ENCODE measurements around the gene IL3.

IL3 gene

DNA sequence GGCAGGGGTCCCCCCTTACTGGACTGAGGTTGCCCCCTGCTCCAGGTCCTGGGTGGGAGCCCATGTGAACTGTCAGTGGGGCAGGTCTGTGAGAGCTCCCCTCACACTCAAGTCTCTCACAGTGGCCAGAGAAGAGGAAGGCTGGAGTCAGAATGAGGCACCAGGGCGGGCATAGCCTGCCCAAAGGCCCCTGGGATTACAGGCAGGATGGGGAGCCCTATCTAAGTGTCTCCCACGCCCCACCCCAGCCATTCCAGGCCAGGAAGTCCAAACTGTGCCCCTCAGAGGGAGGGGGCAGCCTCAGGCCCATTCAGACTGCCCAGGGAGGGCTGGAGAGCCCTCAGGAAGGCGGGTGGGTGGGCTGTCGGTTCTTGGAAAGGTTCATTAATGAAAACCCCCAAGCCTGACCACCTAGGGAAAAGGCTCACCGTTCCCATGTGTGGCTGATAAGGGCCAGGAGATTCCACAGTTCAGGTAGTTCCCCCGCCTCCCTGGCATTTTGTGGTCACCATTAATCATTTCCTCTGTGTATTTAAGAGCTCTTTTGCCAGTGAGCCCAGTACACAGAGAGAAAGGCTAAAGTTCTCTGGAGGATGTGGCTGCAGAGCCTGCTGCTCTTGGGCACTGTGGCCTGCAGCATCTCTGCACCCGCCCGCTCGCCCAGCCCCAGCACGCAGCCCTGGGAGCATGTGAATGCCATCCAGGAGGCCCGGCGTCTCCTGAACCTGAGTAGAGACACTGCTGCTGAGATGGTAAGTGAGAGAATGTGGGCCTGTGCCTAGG lies 13.0 kb downstream of the IL3 start, which contains the start of gene CSF2:
Gene CSF2 (plus strand): TSS at position 559 of the 783 bp plus-strand sequence. CDS start 35 bp downstream, at position 594.
- no peak for DNase-seq (ENCODE audit: low read depth)

DNA sequence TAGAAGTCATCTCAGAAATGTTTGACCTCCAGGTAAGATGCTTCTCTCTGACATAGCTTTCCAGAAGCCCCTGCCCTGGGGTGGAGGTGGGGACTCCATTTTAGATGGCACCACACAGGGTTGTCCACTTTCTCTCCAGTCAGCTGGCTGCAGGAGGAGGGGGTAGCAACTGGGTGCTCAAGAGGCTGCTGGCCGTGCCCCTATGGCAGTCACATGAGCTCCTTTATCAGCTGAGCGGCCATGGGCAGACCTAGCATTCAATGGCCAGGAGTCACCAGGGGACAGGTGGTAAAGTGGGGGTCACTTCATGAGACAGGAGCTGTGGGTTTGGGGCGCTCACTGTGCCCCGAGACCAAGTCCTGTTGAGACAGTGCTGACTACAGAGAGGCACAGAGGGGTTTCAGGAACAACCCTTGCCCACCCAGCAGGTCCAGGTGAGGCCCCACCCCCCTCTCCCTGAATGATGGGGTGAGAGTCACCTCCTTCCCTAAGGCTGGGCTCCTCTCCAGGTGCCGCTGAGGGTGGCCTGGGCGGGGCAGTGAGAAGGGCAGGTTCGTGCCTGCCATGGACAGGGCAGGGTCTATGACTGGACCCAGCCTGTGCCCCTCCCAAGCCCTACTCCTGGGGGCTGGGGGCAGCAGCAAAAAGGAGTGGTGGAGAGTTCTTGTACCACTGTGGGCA lies 13.8 kb downstream of the IL3 start:
- no peak for DNase-seq (ENCODE audit: low read depth)

DNA sequence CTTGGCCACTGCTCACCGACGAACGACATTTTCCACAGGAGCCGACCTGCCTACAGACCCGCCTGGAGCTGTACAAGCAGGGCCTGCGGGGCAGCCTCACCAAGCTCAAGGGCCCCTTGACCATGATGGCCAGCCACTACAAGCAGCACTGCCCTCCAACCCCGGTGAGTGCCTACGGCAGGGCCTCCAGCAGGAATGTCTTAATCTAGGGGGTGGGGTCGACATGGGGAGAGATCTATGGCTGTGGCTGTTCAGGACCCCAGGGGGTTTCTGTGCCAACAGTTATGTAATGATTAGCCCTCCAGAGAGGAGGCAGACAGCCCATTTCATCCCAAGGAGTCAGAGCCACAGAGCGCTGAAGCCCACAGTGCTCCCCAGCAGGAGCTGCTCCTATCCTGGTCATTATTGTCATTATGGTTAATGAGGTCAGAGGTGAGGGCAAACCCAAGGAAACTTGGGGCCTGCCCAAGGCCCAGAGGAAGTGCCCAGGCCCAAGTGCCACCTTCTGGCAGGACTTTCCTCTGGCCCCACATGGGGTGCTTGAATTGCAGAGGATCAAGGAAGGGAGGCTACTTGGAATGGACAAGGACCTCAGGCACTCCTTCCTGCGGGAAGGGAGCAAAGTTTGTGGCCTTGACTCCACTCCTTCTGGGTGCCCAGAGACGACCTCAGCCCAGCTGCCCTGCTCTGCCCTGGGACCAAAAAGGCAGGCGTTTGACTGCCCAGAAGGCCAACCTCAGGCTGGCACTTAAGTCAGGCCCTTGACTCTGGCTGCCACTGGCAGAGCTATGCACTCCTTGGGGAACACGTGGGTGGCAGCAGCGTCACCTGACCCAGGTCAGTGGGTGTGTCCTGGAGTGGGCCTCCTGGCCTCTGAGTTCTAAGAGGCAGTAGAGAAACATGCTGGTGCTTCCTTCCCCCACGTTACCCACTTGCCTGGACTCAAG lies 14.6 kb downstream of the IL3 start:
- no peak for DNase-seq (ENCODE audit: low read depth)

DNA sequence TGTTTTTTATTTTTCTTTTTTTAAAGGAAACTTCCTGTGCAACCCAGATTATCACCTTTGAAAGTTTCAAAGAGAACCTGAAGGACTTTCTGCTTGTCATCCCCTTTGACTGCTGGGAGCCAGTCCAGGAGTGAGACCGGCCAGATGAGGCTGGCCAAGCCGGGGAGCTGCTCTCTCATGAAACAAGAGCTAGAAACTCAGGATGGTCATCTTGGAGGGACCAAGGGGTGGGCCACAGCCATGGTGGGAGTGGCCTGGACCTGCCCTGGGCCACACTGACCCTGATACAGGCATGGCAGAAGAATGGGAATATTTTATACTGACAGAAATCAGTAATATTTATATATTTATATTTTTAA lies 15.2 kb downstream of the IL3 start:
- DNase-seq (ENCODE audit: low read depth): no peak

DNA sequence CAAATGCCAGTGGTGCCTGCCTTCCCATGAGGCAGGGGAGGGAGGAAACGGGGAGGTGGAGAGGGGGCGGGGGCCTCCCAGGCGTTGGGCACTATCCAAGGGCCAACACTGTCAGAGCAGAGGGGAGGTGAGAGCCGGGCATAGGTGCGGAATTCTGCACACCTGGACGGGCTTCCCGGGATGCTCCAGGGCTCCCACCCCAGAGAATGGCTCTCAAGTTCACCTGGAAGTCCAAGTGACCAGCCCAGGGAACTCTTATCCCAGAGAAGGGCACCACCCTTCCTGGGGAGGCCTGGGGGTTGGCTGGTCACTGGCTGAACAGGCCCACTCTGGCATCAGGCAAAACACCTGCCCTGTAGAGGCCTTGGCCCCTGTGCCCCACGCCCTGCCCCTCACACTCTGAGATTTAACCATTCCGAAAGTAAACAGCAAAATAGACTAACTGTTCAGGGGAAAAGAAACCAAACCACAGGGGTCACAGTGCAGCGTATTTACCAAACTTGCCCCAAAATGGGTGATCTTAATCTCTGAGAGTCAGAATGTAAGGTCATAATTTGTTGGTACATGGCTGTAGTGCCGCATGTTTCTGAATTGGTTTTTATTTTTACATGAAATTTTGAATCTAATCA lies 15.9 kb downstream of the IL3 start:
- no peak for DNase-seq (ENCODE audit: low read depth)

DNA sequence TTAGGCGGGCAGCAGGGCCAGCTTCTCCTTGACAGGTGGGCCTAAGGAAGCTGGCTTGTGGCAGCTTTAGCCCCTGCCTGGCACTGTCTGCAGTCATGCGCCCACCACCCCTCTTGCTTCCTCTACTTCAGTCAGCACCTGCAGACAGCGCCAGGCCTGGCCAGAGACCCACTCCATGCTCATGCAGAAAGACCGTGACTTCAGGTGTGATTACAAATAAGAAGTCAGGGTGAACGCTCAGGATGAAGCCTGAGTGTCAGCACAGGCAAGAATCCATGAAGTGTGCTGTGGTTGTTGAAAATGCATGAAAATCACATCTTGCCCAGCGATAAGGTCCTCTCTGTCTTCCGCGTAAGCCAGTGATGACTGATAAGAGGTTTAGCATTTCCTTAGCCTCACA lies 16.5 kb downstream of the IL3 start:
- DNase-seq (ENCODE audit: low read depth): no peak

DNA sequence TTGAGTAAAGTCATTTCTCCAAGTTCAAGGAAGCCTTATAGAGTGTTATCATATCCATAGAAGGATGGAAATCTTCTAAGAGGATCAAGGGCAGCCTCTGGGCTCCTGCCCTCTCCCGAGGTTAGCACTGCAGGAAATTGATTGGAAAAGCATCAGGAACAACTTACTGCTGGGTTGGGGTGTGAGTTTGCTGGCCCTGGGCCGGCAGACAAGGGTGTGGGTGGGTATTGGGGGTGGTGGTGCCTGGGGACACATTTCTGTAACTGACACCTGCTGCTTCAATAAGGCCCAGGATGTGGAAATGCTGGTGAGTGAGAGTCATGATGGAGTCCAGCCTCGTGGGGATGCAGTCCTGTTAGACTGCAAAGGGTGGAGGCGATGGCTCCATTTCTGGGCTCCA lies 18.6 kb downstream of the IL3 start:
- no peak for DNase-seq (ENCODE audit: low read depth)

DNA sequence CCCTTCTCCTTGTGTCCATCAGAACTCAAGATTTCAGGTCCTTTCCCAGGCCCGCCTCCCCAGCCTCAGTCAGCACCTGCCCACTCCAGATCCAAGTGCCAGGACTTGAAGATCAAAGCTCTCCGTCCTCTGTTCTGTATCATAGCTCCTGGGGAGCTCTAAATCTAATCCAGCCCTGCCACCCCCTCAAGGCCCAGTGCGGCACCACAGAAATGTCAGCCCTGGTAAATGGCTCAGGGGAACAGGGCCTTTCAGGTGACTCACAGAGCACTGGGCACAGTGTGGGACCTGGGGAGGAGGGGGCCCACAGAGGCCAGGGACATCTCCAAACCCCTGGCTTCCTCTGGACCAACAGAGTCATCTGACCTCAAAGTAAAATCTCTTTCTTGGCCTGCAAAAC lies 19.2 kb downstream of the IL3 start:
- no peak for DNase-seq (ENCODE audit: low read depth)

DNA sequence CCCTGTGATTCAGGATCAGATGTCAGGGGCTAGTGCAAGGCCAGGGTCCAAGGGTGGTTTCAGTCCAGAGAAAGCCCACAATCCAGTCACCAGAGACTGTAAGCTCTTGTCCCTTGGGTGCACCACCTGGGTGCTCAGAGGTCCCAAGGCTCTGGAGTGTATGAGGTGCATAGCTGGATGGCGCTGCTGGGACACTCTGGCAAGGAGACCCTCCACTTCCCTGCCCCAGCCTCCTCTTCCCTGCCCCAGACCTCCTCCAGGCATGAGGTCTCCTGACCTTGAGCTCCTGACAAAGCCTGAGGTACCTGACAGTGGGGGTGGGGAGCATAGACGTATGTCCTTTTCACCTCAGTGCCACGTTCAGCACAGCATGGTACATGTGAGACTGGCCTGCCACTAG lies 20.1 kb downstream of the IL3 start:
- no peak for DNase-seq (ENCODE audit: low read depth)

DNA sequence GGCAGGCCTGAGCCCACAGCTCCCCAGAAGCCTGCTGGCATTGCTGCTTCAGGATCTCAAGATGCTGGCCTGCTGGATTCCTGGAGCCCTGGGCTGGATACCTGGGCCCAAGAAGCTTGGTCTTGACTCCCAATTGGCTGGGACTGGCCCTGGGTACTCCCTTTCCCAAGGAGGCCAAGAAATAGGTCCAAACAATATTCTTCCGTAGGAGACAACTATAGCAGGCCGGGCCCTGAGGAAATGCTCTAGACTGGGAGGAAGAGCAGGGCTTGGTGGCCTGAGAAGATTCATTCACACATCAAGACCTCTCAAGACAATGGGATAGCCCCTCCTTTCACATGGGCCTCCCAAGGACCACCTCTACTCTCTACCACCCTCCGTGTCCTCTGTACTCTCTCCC lies 21.0 kb downstream of the IL3 start:
- DNase-seq (ENCODE audit: low read depth): no peak

DNA sequence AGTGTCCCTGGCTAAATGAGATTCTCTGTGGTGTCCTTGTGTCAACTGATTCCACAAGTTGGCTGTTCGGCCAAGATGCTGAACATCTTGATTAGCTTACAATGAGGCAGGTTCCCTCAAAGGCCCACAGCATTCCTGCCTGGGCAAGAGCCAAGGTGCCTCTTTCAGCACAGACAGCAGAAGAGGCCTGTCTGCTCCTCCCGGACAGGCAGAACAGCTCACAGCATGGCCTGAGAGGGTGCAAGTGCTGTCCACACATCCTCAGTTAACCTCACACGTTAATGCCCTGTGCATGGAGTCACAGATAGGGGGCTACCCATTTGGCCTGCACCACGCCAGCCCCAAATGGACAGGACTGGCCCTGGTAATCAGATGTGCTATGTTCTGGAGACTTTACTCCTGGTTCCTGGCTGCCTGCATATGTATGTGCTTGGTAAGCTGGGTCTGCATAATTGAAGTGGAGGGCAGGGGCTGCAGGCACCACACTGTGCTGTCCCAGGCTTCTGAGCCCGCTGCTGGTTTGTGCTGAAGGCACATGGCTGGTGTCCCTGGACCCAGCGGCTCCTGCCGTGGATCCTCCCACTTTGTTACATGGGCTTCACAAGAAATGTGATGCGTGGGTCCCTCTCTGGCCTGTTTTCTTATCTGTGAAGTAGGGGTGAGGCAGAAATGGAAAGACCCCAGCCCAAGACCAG lies 22.0 kb downstream of the IL3 start:
- no peak for DNase-seq (ENCODE audit: low read depth)

DNA sequence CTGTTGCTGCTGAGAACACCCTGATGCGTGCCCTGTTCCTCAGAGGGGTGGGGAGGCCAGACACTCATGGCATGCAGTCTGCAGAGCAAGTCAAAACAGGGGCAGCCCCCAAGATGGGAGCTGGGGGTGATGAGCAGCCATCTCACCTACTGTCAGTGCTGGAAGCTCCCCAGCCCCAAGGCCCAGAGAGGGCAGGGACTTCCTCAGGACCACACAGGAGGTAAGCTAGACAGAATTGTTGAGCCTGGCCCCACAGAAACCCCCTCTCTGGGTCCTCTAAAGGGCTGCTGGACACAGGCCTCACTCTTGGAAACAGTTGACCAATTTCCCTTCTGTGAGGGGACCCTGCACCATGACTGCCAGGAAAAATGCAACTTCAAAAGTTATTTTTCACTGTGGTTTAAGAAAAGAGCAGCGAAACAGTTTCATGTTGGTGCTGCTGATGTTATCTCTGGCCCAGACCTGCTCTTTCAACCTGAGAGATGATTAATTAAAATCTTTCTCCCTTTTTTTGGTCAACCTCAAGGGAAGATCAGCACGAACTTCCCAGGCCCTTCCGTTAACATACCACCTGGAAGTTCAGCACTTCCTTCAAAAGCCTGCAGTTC lies 22.7 kb downstream of the IL3 start:
- DNase-seq (ENCODE audit: low read depth): no peak

DNA sequence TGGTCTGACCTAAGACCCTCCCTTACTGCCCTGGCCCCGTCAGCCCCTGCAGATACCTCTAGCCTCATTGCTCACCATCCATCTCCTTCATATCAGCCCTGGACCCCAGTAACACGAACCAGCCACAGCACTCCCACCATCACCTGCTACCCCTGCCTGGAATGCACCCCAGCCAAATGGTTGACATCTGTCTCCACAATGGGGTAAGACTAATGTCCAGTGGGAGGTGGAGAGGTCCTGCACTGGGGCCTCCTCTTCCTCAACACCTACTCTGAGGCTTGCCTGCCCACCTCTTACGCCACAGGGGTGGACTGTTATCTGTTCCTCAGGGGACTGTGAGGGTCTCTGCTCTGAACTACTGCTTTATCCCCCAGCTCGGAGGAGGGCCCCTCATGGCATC lies 25.2 kb downstream of the IL3 start:
- DNase-seq (ENCODE audit: low read depth): no peak

DNA sequence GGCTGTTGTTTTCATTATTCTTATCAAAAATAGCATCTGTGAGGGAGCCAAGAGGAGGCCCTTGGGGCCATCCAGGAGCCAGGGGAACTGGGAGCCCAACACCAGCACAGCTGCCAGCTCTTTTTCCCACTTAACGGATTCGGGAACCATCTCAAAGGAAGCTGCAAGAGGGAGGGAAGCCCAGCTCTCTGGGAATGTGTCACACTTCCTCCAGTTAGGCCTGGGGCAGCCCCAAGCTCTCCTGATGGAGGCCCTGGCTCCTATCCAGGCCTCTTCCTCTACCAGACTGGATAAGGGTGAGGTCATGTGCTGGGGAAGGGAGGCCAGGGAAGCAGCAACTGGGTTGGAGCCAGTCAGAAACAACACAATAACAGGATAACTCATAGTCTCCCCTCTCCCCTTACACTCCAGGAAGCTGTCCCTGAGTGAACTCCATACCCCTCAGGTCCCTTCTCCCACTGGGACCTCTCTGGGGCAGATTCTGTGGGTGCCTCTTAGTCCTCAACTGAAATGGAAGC lies 25.9 kb downstream of the IL3 start:
- DNase-seq (ENCODE audit: low read depth): peak; percentile 68

DNA sequence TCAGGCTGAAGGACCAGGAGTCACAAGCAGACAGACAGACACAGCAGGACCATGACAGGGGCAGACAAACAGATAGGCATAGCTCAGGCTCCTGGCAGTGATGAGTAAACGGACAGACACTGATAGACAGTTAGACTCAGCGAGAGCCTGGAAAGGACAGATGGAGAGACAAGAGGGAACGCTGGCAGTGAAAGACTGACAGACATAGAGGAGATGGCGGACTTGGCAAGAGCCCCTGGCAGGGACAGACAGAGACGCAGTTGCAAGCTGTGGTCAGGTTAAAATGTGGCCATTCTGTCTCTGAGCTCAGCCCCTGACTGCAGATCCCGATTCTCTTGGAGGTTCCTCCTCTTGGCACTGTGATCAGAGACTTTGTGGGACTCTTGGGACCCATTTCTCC lies 26.7 kb downstream of the IL3 start:
- no peak for DNase-seq (ENCODE audit: low read depth)

DNA sequence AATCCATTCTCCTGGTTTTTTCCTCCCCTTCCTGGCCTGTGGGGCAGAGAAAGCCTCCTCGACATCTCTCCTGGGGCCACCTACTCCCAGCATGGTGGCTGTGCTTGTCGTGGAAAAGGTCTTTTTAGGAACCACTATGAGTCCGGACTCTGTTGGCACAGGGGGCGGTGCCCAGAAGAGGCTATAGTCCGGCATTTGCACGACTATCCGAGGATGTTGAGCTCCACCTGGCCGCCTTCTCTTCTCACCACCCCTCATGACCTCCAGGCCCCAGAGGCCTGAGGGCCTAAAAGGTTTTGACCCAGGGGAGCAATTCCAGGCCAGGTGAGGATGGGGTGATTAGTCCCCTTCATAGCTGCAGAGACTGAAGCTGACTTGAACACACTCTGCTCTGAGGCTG lies 27.2 kb downstream of the IL3 start:
- no peak for DNase-seq (ENCODE audit: low read depth)

DNA sequence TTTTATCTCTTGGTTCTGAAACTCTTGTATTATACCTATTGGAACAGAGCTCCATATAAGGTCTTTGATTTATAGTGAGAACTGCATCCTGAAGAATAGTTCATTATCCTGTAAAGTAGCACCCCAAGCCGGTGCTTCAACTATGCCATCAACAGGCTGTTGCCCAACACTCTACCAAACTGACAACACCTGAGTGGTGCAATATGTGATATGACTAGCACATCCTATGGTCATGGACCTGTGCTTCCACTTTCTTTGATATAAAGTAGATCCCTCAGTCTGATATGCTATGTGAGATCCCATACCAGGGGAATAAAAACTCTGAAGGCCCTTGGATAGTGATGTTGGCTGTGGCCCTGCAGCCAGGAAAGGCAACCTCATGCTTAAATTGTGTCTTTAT lies 28.9 kb downstream of the IL3 start:
- no peak for DNase-seq (ENCODE audit: low read depth)

DNA sequence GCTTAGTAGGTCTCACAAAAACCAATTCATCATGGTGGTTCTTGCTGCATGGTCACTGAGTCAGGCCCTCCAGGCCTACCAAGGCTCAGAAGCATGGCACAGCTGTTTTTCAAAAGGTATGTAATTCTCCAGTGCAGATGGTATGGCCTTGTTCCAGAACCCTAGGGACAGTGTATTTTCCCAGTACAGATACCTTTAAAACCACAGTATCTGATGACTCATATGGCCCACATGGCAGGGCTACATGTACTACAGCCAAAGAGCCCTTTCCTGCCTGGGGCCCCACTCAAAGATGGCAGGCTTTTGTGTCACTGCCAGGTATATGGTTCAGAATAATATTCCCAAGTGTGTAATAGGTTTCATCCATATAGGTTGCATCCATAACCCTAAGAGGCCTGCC lies 29.7 kb downstream of the IL3 start:
- DNase-seq (ENCODE audit: low read depth): peak; percentile 44

DNA sequence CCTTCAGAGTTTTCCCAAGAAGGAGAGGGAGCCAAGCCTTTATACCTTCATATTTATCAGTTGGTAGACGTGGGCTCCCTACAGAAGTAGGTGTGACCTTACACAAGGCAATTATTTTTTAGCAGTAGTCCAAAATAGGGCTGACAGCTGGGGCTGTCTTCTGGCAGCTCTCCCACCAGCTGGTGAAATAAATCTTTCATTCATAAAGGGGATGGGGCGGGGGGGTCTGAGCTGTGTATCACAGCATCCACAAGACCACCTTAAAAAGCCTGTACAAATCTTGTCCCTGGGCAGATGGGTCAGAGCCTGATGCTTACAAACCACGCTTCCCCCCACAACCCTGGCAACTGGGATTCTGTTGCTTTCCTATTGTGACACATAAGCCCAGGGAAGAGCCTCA lies 32.8 kb downstream of the IL3 start:
- no peak for DNase-seq (ENCODE audit: low read depth)

DNA sequence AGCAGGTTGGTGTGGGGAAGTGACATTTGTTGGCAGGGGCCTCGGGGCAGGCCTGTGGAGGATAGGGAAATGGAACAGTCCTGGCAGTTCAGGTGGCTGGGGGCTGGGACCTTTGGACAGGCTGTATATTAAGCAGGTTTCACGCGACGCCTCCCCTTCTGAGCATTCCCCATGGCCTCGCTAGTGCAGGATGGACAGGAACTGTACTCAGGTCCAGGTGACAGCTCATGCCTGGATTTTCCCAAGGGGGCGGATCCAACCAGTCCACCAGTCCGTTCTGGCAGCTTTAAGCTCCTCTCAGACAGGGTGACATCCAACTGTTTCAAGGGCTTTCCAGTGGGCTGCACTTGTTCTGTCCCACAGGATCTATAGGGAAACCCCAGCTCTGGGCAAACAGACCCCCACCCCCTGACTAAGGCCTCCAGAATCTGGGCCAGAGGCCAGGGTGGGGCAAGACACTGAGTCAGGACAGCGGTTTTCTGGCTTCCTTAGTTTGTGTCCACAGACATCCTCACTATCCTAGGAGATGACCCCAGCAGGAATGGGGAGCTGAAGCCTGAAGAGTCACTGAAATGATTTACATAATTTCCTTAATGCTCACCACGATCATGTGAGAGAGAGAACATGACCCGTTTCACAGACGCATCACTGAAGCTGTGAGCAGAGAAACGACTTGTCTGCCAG lies 34.1 kb downstream of the IL3 start:
- peak; percentile 86 for DNase-seq (ENCODE audit: low read depth)

DNA sequence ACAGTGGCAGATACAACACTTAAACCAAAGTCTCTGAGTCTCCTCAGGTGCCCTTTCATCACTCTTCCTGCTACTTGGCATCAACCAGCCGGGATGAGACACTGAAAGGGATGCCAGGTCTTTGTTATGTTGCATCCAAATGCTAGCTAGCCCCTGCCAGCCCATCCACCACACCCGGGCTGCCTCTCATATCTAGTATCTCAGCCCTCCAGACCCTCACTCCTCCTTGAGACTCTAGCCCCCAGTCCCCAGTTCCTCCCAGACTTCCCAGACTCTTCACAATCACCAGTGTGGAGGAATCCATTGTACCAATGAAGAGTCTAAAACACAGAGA lies 34.6 kb downstream of the IL3 start:
- no peak for DNase-seq (ENCODE audit: low read depth)
